PC-3 (cell line): ENCODE results near the gene POTEM.
"Not testable (repeated sequence)": the region's sequence is repeated elsewhere in the genome, so short reads cannot be mapped to it uniquely, and the experiment has no call there.

Experiments used
- EZH2 ChIP-seq: fragments of 300-600 bp; sonication (generic); IDR thresholded peaks from one replicate; pipeline ENCODE4 v1.6.1; 2017; ENCODE audit warnings: antibody characterized with exemption, mild to moderate bottlenecking, low read length; ENCODE audit not compliant: unreplicated experiment
- EZH2phosphoT487 ChIP-seq: fragments of 300-600 bp; sonication (generic); IDR thresholded peaks from 2 replicates; pipeline ENCODE4 v1.6.1; 2018; ENCODE audit warnings: mild to moderate bottlenecking, antibody characterized with exemption, low read length, borderline replicate concordance
- TF ChIP-seq, protein P1 (sequence below): fragments of 300-600 bp; sonication (generic); conservative IDR thresholded peaks from 2 replicates; pipeline ENCODE4 v1.5.1; 2017; ENCODE audit warnings: antibody characterized with exemption, low read depth, mild to moderate bottlenecking, low read length

- TF ChIP-seq EZH2, EZH2phosphoT487: not testable (repeated sequence)
- TF ChIP-seq, protein P1, sequence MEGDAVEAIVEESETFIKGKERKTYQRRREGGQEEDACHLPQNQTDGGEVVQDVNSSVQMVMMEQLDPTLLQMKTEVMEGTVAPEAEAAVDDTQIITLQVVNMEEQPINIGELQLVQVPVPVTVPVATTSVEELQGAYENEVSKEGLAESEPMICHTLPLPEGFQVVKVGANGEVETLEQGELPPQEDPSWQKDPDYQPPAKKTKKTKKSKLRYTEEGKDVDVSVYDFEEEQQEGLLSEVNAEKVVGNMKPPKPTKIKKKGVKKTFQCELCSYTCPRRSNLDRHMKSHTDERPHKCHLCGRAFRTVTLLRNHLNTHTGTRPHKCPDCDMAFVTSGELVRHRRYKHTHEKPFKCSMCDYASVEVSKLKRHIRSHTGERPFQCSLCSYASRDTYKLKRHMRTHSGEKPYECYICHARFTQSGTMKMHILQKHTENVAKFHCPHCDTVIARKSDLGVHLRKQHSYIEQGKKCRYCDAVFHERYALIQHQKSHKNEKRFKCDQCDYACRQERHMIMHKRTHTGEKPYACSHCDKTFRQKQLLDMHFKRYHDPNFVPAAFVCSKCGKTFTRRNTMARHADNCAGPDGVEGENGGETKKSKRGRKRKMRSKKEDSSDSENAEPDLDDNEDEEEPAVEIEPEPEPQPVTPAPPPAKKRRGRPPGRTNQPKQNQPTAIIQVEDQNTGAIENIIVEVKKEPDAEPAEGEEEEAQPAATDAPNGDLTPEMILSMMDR: not testable (repeated sequence)
Observed at GRCh38 chr14:18955816-18956215, 11.4 kb upstream of the POTEM start.
